ENCODE measurements around the gene OR52E1.

DNA sequence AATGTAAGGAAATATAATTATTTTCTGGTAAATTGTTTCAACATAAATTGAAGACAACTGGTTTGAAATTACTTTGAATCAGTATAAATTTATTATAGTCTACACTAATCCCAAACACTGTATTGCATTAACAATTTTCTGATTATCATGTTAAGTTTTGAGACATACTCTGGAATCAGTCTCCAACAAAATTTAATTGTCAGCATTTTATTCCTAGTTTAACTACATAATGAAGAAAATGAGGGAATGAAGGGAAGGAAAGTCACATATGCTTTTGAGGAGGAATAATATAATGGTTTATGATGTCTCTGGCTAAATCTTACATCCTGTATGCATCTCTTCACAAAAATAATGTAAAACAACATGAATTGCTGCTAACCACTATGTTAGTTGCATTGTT, 14.2 kb downstream of the OR52E1 start:
- TF ChIP-seq EP300 (IDR thresholded peaks at IDR 0.05), result no peak
- TF ChIP-seq, protein P1, sequence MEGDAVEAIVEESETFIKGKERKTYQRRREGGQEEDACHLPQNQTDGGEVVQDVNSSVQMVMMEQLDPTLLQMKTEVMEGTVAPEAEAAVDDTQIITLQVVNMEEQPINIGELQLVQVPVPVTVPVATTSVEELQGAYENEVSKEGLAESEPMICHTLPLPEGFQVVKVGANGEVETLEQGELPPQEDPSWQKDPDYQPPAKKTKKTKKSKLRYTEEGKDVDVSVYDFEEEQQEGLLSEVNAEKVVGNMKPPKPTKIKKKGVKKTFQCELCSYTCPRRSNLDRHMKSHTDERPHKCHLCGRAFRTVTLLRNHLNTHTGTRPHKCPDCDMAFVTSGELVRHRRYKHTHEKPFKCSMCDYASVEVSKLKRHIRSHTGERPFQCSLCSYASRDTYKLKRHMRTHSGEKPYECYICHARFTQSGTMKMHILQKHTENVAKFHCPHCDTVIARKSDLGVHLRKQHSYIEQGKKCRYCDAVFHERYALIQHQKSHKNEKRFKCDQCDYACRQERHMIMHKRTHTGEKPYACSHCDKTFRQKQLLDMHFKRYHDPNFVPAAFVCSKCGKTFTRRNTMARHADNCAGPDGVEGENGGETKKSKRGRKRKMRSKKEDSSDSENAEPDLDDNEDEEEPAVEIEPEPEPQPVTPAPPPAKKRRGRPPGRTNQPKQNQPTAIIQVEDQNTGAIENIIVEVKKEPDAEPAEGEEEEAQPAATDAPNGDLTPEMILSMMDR (IDR thresholded peaks at IDR 0.05), result no peak

Measured in upper lobe of left lung (tissue), 4 donors.